Sigmoid colon (tissue), 7 donors: ENCODE results near the gene MPST. TPM values are rescaled to one million over a fixed set of nuclear protein-coding genes. Genes with fewer than 3 reads are reported as not detected.
A peak's percentile ranks its signal among the peaks of the same experiment; 100 is the strongest.

Experiments
- DNase-seq: peaks from one replicate; pipeline ENCODE4 v3.0.0-alpha.2; 2019
- H3K27ac ChIP-seq, 4 donors: fragments of 200-600 bp; sonication (generic); one replicate each; pipeline ENCODE4 v1.5.1; 2016 to 2019; ENCODE audit warnings: mild to moderate bottlenecking in 1 of 4
- H3K27me3 ChIP-seq, 3 donors: fragments of 200-600 bp; sonication (generic); one replicate each; pipeline ENCODE4 v1.5.1; 2019; ENCODE audit warnings: mild to moderate bottlenecking in 1 of 3
- H3K36me3 ChIP-seq, 4 donors: fragments of 200-600 bp; sonication (generic); one replicate each; pipeline ENCODE4 v1.5.1; 2016 to 2019
- H3K4me1 ChIP-seq, 4 donors: fragments of 200-600 bp; sonication (generic); one replicate each; pipeline ENCODE4 v1.5.1; 2017 to 2019
- H3K4me3 ChIP-seq, 4 donors: fragments of 200-600 bp; sonication (generic); one replicate each; pipeline ENCODE4 v1.5.1; 2017 to 2019; ENCODE audit warnings: mild to moderate bottlenecking in 2 of 4, moderate library complexity in 1 of 4
- H3K9me3 ChIP-seq, 4 donors: fragments of 200-600 bp in 3 of 4; sonication (generic) in 3 of 4; one replicate each; pipeline versions ENCODE4 v1.5.1 to v1.6.1; 2013 to 2019
- EP300 ChIP-seq, 4 donors: sonication (generic); formaldehyde crosslinking; IDR thresholded peaks; one replicate each; pipeline ENCODE4 v1.6.1; 2017; ENCODE audit warnings: antibody characterized with exemption in 4 of 4
- POLR2A ChIP-seq, 2 donors: fragments of 450-650 bp; IDR thresholded peaks; one replicate each; pipeline ENCODE4 v1.6.1; 2016; ENCODE audit warnings: antibody characterized with exemption in 2 of 2, mild to moderate bottlenecking in 2 of 2, moderate library complexity in 2 of 2
- POLR2AphosphoS5 ChIP-seq, 4 donors: sonication (generic); formaldehyde crosslinking; IDR thresholded peaks; one replicate each; pipeline ENCODE4 v1.6.1; 2017; ENCODE audit warnings: antibody characterized with exemption in 4 of 4
- WGBS, 2 donors: extraction: QIAGEN DNeasy Blood & Tissue Kit; methylation state at CpG; one replicate each; pipeline ENCODE4 v1.1.7; 2013; 5-methylcytosine and 5-hydroxymethylcytosine counted together
- intact Hi-C: fragments of 100-400 bp; cut with DNase I; formaldehyde crosslinking; loops from one replicate; pipeline ENCODE4 v1.15.1; 2023
- polyA plus RNA-seq, 3 donors: library from polyadenylated mRNA; stranded (reverse); fragments of 200-250 nt; gene quantifications; one replicate each; pipeline ENCODE4 v1.2.3, GENCODE V29; 2013
- total RNA-seq, 4 donors: library from RNA; depleted of rRNA; stranded (reverse); fragments of >200 nt; gene quantifications; one replicate each; pipeline ENCODE4 v1.1.0, GENCODE V29; 2016
- TF ChIP-seq, protein P1 (sequence below), 4 experiments: fragments of 450-650 bp in 3 of 4; fragments of 200-600 bp in 1 of 4; IDR thresholded peaks; one replicate each; pipeline ENCODE4 v1.5.1; 2016 to 2019; ENCODE audit warnings: antibody characterized with exemption in 4 of 4, mild to moderate bottlenecking in 3 of 4, moderate library complexity in 2 of 4
- donor health status: healthy with polysubstance abuse.
- donor health status: Bipolar disorder and iron deficiency.
- donor health status: healthy.

Gene MPST
- total and polyA plus RNA-seq, 7 donors = 94.2 to 340 (median 143) TPM

DNA sequence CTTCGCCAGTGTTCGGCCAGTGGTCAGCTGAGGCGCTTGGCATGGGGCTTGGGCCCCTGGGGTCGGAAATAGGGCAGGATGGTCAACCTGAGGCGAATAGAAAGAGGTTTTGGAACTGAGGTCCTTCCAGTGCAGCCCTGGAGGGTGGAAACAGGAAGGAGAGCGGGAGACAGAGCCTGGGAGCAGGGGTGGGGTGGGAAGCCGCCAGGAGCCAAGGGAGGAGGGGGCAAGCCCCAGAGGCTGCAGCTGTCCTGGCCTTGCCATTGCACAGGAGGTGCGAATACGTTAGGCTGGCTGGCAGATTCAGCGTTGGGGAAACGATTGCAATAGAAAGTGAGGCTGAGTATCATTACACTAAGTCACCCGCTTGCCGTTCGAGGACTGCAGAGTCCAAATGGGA, 18.1 kb downstream of the MPST start:
- no peaks in the 10 kb centered on the region for H3K36me3 ChIP-seq
- intact Hi-C loops = no loop called here
- H3K27ac ChIP-seq = no peak overlapping the region
- no peak overlapping the region for H3K4me3 ChIP-seq
- WGBS, 2 donors = 77 to 83% methylated on average over 14 of the region's 14 CpGs
- no peak for DNase-seq
- H3K9me3 ChIP-seq = no peaks in the 10 kb centered on the region
- TF ChIP-seq POLR2AphosphoS5 (IDR thresholded peaks at IDR 0.05) = no peak
- no peaks in the 10 kb centered on the region for H3K4me1 ChIP-seq
- peaks cover 0 to 18% (median 4%) of the 10 kb centered on the region in 3 donors for H3K27me3 ChIP-seq

DNA sequence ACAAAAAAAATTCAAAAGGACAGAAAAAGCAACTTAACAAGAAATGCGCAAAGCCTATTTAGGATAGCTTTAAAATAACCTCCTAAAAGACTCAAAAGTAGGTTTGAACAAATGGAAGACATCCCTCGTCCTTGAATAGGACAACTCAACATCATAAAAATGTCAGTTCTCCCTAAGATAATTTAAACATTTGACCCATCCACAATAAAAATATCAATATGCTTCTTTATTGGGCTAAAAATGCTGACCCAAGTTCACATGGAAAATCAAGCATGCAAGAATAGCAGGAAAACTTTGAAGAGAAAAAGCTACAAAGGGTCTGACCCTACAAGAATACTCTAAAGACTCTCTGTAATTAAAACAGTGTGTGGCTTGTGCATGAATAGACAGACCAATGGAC, 19.9 kb downstream of the MPST start:
- 85 to 88% methylated on average over 2 of the region's 2 CpGs for WGBS, 2 donors
- H3K9me3 ChIP-seq = no peaks in the 10 kb centered on the region
- DNase-seq = no peak
- TF ChIP-seq, protein P1, sequence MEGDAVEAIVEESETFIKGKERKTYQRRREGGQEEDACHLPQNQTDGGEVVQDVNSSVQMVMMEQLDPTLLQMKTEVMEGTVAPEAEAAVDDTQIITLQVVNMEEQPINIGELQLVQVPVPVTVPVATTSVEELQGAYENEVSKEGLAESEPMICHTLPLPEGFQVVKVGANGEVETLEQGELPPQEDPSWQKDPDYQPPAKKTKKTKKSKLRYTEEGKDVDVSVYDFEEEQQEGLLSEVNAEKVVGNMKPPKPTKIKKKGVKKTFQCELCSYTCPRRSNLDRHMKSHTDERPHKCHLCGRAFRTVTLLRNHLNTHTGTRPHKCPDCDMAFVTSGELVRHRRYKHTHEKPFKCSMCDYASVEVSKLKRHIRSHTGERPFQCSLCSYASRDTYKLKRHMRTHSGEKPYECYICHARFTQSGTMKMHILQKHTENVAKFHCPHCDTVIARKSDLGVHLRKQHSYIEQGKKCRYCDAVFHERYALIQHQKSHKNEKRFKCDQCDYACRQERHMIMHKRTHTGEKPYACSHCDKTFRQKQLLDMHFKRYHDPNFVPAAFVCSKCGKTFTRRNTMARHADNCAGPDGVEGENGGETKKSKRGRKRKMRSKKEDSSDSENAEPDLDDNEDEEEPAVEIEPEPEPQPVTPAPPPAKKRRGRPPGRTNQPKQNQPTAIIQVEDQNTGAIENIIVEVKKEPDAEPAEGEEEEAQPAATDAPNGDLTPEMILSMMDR (IDR thresholded peaks at IDR 0.05) = no peak
- TF ChIP-seq EP300 (IDR thresholded peaks at IDR 0.05) (no peak), POLR2AphosphoS5 (IDR thresholded peaks at IDR 0.05) (no peak), POLR2A (IDR thresholded peaks at IDR 0.05) (no peak)
- H3K36me3 ChIP-seq = no peaks in the 10 kb centered on the region
- H3K27me3 ChIP-seq = peaks cover 0 to 23% (median 4%) of the 10 kb centered on the region in 3 donors
- intact Hi-C loops = no loop called here
- H3K4me3 ChIP-seq = no peak overlapping the region
- H3K4me1 ChIP-seq = no peaks in the 10 kb centered on the region
- no peak overlapping the region for H3K27ac ChIP-seq

DNA sequence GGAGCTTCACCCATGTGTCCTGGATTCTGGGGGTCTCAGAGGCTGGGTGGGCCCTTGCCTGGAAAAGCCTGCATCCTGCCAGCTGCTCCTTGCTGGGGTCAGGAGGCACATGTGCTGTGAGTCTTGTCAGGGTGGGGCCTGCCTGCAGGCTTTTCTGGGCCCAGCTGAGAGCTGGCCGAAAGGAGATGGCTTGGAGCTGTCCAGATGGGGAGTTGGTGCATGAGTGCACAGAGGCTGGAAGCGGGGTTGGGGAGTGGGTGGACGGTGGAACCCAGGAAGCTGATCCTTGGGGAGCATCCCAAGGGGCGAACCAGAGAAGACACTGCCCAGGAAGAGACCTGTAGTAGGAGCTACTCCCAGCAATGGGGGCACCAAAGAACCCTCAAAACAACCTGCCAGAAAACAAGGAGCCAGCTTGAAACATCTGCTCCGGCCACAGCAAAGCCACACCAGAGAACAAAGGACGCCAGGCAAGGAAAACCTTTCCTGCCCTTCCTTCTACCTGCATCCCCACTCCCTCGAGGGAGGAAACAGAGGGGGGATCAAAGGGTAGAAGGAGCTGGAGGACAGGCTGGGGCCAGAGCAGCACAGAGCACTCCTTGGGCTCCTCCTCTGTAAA, 23.8 kb downstream of the MPST start:
- DNase-seq = no peak
- no peak overlapping the region for H3K27ac ChIP-seq
- 38 to 64% methylated on average over 7 of the region's 7 CpGs for WGBS, 2 donors

DNA sequence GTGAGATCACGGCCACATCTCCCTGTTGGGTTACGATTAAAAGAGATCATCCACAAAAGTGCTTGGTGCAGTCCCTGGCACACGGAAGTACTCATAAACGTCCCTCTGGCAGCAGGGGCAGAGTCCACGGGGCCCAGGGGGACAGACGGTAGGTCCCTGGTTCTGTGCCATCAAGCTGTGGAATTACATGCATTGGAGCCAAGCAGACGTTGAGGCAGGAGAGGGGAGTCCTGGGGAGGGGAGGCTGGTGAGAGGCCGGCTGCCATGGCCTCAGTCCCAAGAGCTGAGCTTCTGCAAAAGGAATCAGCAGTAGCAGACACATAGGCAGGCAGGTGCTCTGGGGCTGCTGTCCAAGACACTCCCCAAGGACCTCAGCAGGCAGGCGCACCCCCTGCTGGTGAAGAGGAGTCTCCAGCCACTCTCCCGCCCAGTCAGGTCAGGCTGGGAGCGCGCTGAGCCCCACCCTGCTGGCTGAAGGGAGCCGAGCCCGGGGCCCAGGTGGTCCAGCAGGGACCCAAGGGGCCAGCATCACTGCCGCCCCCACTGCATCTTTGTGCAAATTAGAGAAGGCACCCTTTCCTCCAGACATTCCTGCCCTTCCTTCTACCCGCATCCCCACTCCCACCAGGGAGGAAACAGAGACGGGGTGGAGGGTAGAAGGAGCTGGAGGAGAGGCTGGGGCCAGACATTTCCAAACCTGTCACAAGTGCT, 24.4 kb downstream of the MPST start:
- TF ChIP-seq, protein P1 (IDR thresholded peaks at IDR 0.05) = peak in 3 of 4 experiments; percentile 21 to 54 (median 48)
- no peak for TF ChIP-seq POLR2A (IDR thresholded peaks at IDR 0.05)

More for the DNA sequence above, 23.8 kb downstream of the MPST start:
- no peaks in the 10 kb centered on the region for H3K4me1 ChIP-seq
- peaks cover 0 to 5% (median 0%) of the 10 kb centered on the region in 3 donors for H3K27me3 ChIP-seq
- H3K36me3 ChIP-seq = no peaks in the 10 kb centered on the region
- no peak overlapping the region for H3K4me3 ChIP-seq
- no peaks in the 10 kb centered on the region for H3K9me3 ChIP-seq
- intact Hi-C loops = loop anchor here (10.0 kb wide), 1 partner anchor 259 kb away; no protein-coding TSS in a partner anchor
- no peak for TF ChIP-seq EP300 (IDR thresholded peaks at IDR 0.05)
- TF ChIP-seq POLR2A (IDR thresholded peaks at IDR 0.05) = no peak
- TF ChIP-seq POLR2AphosphoS5 (IDR thresholded peaks at IDR 0.05) = no peak
- TF ChIP-seq, protein P1 (IDR thresholded peaks at IDR 0.05) = no peak

More for the DNA sequence above, 24.4 kb downstream of the MPST start:
- DNase-seq = no peak
- no peaks in the 10 kb centered on the region for H3K4me1 ChIP-seq
- no peak overlapping the region for H3K4me3 ChIP-seq
- H3K9me3 ChIP-seq = no peaks in the 10 kb centered on the region
- intact Hi-C loops = loop anchor here (10.0 kb wide), 1 partner anchor 259 kb away; no protein-coding TSS in a partner anchor
- no peaks in the 10 kb centered on the region for H3K36me3 ChIP-seq
- 10 to 40% methylated on average over 17 of the region's 17 CpGs for WGBS, 2 donors
- H3K27ac ChIP-seq = no peak overlapping the region
- H3K27me3 ChIP-seq = peaks cover 0 to 5% (median 0%) of the 10 kb centered on the region in 3 donors
